Esophagus muscularis mucosa (tissue), 4 donors: ENCODE measurements around the gene DRC7.
"Not testable (repeated sequence)": the region's sequence is repeated elsewhere in the genome, so short reads cannot be mapped to it uniquely, and the experiment has no call there.

Experiments used
- CTCF ChIP-seq, 3 experiments: fragments of 200-600 bp in 2 of 3; fragments of 450-650 bp in 1 of 3; sonication (generic) in 2 of 3; IDR thresholded peaks; one replicate each; pipeline ENCODE4 v1.5.1; 2017 to 2019; ENCODE audit warnings: antibody characterized with exemption in 3 of 3, mild to moderate bottlenecking in 2 of 3, moderate library complexity in 1 of 3
- EP300 ChIP-seq: sonication (generic); formaldehyde crosslinking; IDR thresholded peaks from one replicate; pipeline ENCODE4 v1.6.1; 2017; ENCODE audit warnings: antibody characterized with exemption
- POLR2A ChIP-seq: fragments of 450-650 bp; IDR thresholded peaks from one replicate; pipeline ENCODE4 v1.6.1; 2017; ENCODE audit warnings: antibody characterized with exemption, moderate library complexity, mild to moderate bottlenecking, low read depth

DNA sequence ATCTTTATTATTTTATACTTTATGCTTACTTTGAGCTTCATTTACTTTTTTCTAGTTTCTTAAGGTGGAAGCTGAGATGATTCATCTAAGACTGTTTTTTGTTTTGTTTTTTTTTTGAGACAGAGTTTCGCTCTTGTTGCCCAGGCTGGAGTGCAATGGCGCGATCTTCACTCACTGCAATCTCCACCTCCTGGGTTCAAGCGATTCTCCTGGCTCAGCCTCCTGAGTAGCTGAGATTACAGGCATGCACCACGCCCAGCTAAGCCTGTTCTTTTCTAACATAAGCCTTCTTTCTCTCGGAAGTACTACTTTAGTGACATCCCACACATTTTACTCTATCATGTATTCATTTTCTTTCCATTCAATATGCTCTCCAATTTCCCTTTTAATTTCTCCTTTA, 18.0 kb downstream of the DRC7 start:
- not testable (repeated sequence) for TF ChIP-seq POLR2A; CTCF (IDR thresholded peaks at IDR 0.05); EP300
